ENCODE measurements around the gene IL3. TPM values are rescaled to one million over a fixed set of nuclear protein-coding genes. Genes with fewer than 3 reads are reported as not detected.

The IL3 gene
- total RNA-seq, 2 experiments from 2014 or later: not detected

- intact Hi-C loops (cut with micrococcal nuclease; ENCODE audit: unreplicated experiment): no loop called here
- H4K20me1 ChIP-seq (ENCODE audit: insufficient read depth, low read length): no peaks in the 10 kb centered on the region
- no peak overlapping the region for H3K4me3 ChIP-seq (ENCODE audit: low read depth, low read length, poor library complexity, severe bottlenecking)
- no peaks in the 10 kb centered on the region for H3K79me2 ChIP-seq (ENCODE audit: insufficient read depth, low read depth, low read length)
- H3K4me1 ChIP-seq (ENCODE audit: insufficient read depth, low read length, poor library complexity, severe bottlenecking): no peaks in the 10 kb centered on the region
- CTCF ChIA-PET (ENCODE audit: unreplicated experiment): no interaction called here
- H2AFZ ChIP-seq (ENCODE audit: low read length): no peak overlapping the region
- H3K4me2 ChIP-seq (ENCODE audit: low read length): no peak overlapping the region
- H3K36me3 ChIP-seq (ENCODE audit: insufficient read depth, low read length): no peaks in the 10 kb centered on the region
- no peak for DNase-seq (ENCODE audit: low spot score)
- no TSS peak for BruUV-seq (replicated peaks)
- H3K9me2 ChIP-seq (ENCODE audit: insufficient read depth, low read length): no peaks in the 10 kb centered on the region
- no peaks in the 10 kb centered on the region for H3K9me3 ChIP-seq (ENCODE audit: low read length)
- no peak for TF ChIP-seq CTCF (conservative IDR thresholded peaks at IDR 0.05; ENCODE audit: low read length)
- TF ChIP-seq EZH2phosphoT487 (IDR thresholded peaks at IDR 0.05; ENCODE audit: borderline replicate concordance, low read depth, low read length): no peak
- POLR2A ChIA-PET: no interaction called here
- no peak overlapping the region for H3K27ac ChIP-seq (ENCODE audit: low read depth, low read length, poor library complexity, severe bottlenecking)
Measured at GRCh38 chr5:132021654-132022053, 38.8 kb upstream of the IL3 start.

GRCh38 chr5:132022737-132023136 lies 37.7 kb upstream of the IL3 start:
- no TSS peak for BruUV-seq (replicated peaks)
- Histone ChIP-seq H3K9me3 (ENCODE audit: low read length) (no peaks in the 10 kb centered on the region), H3K4me1 (ENCODE audit: insufficient read depth, low read length, poor library complexity, severe bottlenecking) (no peaks in the 10 kb centered on the region), H3K36me3 (ENCODE audit: insufficient read depth, low read length) (no peaks in the 10 kb centered on the region), H3K4me3 (ENCODE audit: low read depth, low read length, poor library complexity, severe bottlenecking) (no peak overlapping the region), H4K20me1 (ENCODE audit: insufficient read depth, low read length) (no peaks in the 10 kb centered on the region), H3K27ac (ENCODE audit: low read depth, low read length, poor library complexity, severe bottlenecking) (no peak overlapping the region), H2AFZ (ENCODE audit: low read length) (no peak overlapping the region), H3K4me2 (ENCODE audit: low read length) (no peak overlapping the region), H3K9me2 (ENCODE audit: insufficient read depth, low read length) (no peaks in the 10 kb centered on the region), H3K79me2 (ENCODE audit: insufficient read depth, low read depth, low read length) (no peaks in the 10 kb centered on the region)
- DNase-seq (ENCODE audit: low spot score): no peak
- POLR2A ChIA-PET: no interaction called here
- TF ChIP-seq EZH2phosphoT487 (IDR thresholded peaks at IDR 0.05; ENCODE audit: borderline replicate concordance, low read depth, low read length): no peak
- no peak for TF ChIP-seq CTCF (conservative IDR thresholded peaks at IDR 0.05; ENCODE audit: low read length)
- intact Hi-C loops (cut with micrococcal nuclease; ENCODE audit: unreplicated experiment): no loop called here
- CTCF ChIA-PET (ENCODE audit: unreplicated experiment): no interaction called here

GRCh38 chr5:132023258-132024116 lies 37.0 kb upstream of the IL3 start:
- H3K36me3 ChIP-seq (ENCODE audit: insufficient read depth, low read length): no peaks in the 10 kb centered on the region
- POLR2A ChIA-PET: no interaction called here
- no peaks in the 10 kb centered on the region for H3K79me2 ChIP-seq (ENCODE audit: insufficient read depth, low read depth, low read length)
- no peak overlapping the region for H3K27ac ChIP-seq (ENCODE audit: low read depth, low read length, poor library complexity, severe bottlenecking)
- TF ChIP-seq CTCF (conservative IDR thresholded peaks at IDR 0.05; ENCODE audit: low read length): no peak
- TF ChIP-seq EZH2phosphoT487 (IDR thresholded peaks at IDR 0.05; ENCODE audit: borderline replicate concordance, low read depth, low read length): no peak
- H2AFZ ChIP-seq (ENCODE audit: low read length): no peak overlapping the region
- no peak for DNase-seq (ENCODE audit: low spot score)
- no peaks in the 10 kb centered on the region for H3K9me2 ChIP-seq (ENCODE audit: insufficient read depth, low read length)
- intact Hi-C loops (cut with micrococcal nuclease; ENCODE audit: unreplicated experiment): no loop called here
- no peaks in the 10 kb centered on the region for H4K20me1 ChIP-seq (ENCODE audit: insufficient read depth, low read length)
- H3K4me3 ChIP-seq (ENCODE audit: low read depth, low read length, poor library complexity, severe bottlenecking): no peak overlapping the region
- no TSS peak for BruUV-seq (replicated peaks)
- H3K4me2 ChIP-seq (ENCODE audit: low read length): no peak overlapping the region
- CTCF ChIA-PET (ENCODE audit: unreplicated experiment): no interaction called here
- H3K4me1 ChIP-seq (ENCODE audit: insufficient read depth, low read length, poor library complexity, severe bottlenecking): no peaks in the 10 kb centered on the region
- no peaks in the 10 kb centered on the region for H3K9me3 ChIP-seq (ENCODE audit: low read length)

Data from OCI-LY7 (cell line).